ENCODE results near the gene LDLRAD4.

DNA sequence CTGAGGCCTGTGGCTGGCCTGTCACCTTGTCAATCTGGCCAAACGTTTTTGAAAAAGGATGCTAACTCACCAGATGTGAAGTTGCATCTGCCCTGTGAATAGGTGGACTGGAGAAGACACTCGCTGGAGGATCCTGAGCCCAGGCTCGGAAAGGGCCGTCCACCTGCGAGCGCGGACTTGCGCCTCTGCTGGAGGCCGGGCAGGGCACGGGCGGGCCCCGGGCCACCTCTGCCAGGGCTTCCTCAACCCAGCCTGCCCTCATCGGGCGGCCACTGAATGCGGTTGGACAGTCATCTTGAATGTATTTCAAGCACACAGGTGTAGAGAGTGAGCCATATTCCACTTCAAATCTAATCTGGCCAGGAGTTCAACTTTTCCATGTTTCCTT, 423.9 kb downstream of the LDLRAD4 start:
- TF ChIP-seq EP300 (IDR thresholded peaks at IDR 0.05), result no peak
- TF ChIP-seq, protein P1, sequence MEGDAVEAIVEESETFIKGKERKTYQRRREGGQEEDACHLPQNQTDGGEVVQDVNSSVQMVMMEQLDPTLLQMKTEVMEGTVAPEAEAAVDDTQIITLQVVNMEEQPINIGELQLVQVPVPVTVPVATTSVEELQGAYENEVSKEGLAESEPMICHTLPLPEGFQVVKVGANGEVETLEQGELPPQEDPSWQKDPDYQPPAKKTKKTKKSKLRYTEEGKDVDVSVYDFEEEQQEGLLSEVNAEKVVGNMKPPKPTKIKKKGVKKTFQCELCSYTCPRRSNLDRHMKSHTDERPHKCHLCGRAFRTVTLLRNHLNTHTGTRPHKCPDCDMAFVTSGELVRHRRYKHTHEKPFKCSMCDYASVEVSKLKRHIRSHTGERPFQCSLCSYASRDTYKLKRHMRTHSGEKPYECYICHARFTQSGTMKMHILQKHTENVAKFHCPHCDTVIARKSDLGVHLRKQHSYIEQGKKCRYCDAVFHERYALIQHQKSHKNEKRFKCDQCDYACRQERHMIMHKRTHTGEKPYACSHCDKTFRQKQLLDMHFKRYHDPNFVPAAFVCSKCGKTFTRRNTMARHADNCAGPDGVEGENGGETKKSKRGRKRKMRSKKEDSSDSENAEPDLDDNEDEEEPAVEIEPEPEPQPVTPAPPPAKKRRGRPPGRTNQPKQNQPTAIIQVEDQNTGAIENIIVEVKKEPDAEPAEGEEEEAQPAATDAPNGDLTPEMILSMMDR (IDR thresholded peaks at IDR 0.05), result no peak
- no peak for TF ChIP-seq POLR2A (IDR thresholded peaks at IDR 0.05)

Data from upper lobe of left lung (tissue), 4 donors.